A673 (cell line): Measurements from ENCODE around the gene SGCG. TPM values are rescaled to one million over a fixed set of nuclear protein-coding genes. Genes with fewer than 3 reads are reported as not detected.

Experiments used
- BruUV-seq: library from RNA; stranded (reverse); fragments of 400-500 nt; replicated peaks from 2 replicates; lab custom pipeline; 2021; lab: Mats Ljungman, UMichigan
- CTCF ChIA-PET: fragments of 300-600 bp; sonication (Branson Sonifier 250); formaldehyde crosslinking; loops from one replicate; lab custom pipeline; 2022; ENCODE audit warnings: antibody characterized with exemption; lab: Charles Lee
- POLR2A ChIA-PET: fragments of 300-600 bp; sonication (Branson Sonifier 250); formaldehyde crosslinking; loops from one replicate; lab custom pipeline; 2022; ENCODE audit warnings: antibody characterized with exemption; ENCODE audit not compliant: low non-redundant PET; lab: Charles Lee
- DNase-seq: peaks from one replicate; pipeline ENCODE4 v3.0.0-alpha.2; 2015; ENCODE audit warnings: low spot score
- H3K27ac ChIP-seq: fragments of 200-600 bp; sonication (generic); 2 replicates; pipeline ENCODE4 v1.5.1; 2016; ENCODE audit warnings: mixed run types, low read depth, mild to moderate bottlenecking, mixed read lengths, antibody characterized with exemption, low read length; ENCODE audit not compliant: poor library complexity, severe bottlenecking
- H3K27me3 ChIP-seq: fragments of 200-600 bp; sonication (generic); replicated peaks from 2 replicates; pipeline ENCODE4 v1.6.1; 2017; ENCODE audit warnings: mixed run types, low read depth, mild to moderate bottlenecking, mixed read lengths, antibody characterized with exemption, low read length; ENCODE audit not compliant: insufficient read depth, poor library complexity
- H3K36me3 ChIP-seq: fragments of 200-600 bp; sonication (generic); 2 replicates; pipeline ENCODE4 v1.6.1; 2016; ENCODE audit warnings: mixed run types, mild to moderate bottlenecking, mixed read lengths, antibody characterized with exemption, low read length; ENCODE audit not compliant: insufficient read depth, poor library complexity, severe bottlenecking
- H3K4me1 ChIP-seq: fragments of 200-600 bp; sonication (generic); 2 replicates; pipeline ENCODE4 v1.6.1; 2017; ENCODE audit warnings: mixed run types, mild to moderate bottlenecking, mixed read lengths, antibody characterized with exemption, low read length; ENCODE audit not compliant: insufficient read depth, poor library complexity, severe bottlenecking
- H3K4me3 ChIP-seq: fragments of 200-600 bp; sonication (generic); 2 replicates; pipeline ENCODE4 v1.5.1; 2016; ENCODE audit warnings: low read depth, mixed run types, mild to moderate bottlenecking, mixed read lengths, low read length; ENCODE audit not compliant: poor library complexity, severe bottlenecking
- H3K9me3 ChIP-seq: fragments of 200-600 bp; sonication (generic); 2 replicates; pipeline ENCODE4 v1.6.1; 2016; ENCODE audit warnings: mixed run types, low read depth, mild to moderate bottlenecking, mixed read lengths, antibody characterized with exemption, low read length; ENCODE audit not compliant: poor library complexity, severe bottlenecking
- EZH2 ChIP-seq: fragments of 200-600 bp; sonication (generic); IDR thresholded peaks from 2 replicates; pipeline ENCODE4 v1.6.1; 2017; ENCODE audit warnings: borderline replicate concordance, low read depth, mild to moderate bottlenecking, mixed read lengths, antibody characterized with exemption, low read length; ENCODE audit not compliant: poor library complexity, severe bottlenecking
- intact Hi-C: fragments of 100-400 bp; cut with micrococcal nuclease; formaldehyde crosslinking; loops from one replicate; pipeline ENCODE4 v1.10.0; 2022; ENCODE audit not compliant: unreplicated experiment
- total RNA-seq: library from RNA; stranded (reverse); gene quantifications from 2 replicates; pipeline ENCODE4 v1.2.3, GENCODE V29; 2021
- TF ChIP-seq, protein P1 (sequence below): fragments of 300-800, 200-600 bp; sonication (generic); conservative IDR thresholded peaks from 2 replicates; pipeline ENCODE4 v1.5.1; 2017; ENCODE audit warnings: low read depth, mild to moderate bottlenecking, antibody characterized with exemption, low read length, moderate library complexity, mixed read lengths

Gene SGCG
- total RNA-seq, 1 experiment from 2014 or later: 0.88 TPM

GRCh38 chr13:23201870-23202269 is 21.1 kb downstream of the SGCG start:
- no peaks in the 10 kb centered on the region for H3K36me3 ChIP-seq
- no peak overlapping the region for H3K27ac ChIP-seq
- no peak overlapping the region for H3K4me3 ChIP-seq
- peaks cover 7% of the 10 kb centered on the region for H3K9me3 ChIP-seq
- DNase-seq: no peak
- intact Hi-C loops: no loop called here
- no TSS peak for BruUV-seq
- H3K4me1 ChIP-seq: no peaks in the 10 kb centered on the region
- CTCF ChIA-PET: no interaction called here
- H3K27me3 ChIP-seq: no peaks in the 10 kb centered on the region
- POLR2A ChIA-PET: no interaction called here
- TF ChIP-seq, protein P1, sequence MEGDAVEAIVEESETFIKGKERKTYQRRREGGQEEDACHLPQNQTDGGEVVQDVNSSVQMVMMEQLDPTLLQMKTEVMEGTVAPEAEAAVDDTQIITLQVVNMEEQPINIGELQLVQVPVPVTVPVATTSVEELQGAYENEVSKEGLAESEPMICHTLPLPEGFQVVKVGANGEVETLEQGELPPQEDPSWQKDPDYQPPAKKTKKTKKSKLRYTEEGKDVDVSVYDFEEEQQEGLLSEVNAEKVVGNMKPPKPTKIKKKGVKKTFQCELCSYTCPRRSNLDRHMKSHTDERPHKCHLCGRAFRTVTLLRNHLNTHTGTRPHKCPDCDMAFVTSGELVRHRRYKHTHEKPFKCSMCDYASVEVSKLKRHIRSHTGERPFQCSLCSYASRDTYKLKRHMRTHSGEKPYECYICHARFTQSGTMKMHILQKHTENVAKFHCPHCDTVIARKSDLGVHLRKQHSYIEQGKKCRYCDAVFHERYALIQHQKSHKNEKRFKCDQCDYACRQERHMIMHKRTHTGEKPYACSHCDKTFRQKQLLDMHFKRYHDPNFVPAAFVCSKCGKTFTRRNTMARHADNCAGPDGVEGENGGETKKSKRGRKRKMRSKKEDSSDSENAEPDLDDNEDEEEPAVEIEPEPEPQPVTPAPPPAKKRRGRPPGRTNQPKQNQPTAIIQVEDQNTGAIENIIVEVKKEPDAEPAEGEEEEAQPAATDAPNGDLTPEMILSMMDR: no peak
- no peak for TF ChIP-seq EZH2

DNA sequence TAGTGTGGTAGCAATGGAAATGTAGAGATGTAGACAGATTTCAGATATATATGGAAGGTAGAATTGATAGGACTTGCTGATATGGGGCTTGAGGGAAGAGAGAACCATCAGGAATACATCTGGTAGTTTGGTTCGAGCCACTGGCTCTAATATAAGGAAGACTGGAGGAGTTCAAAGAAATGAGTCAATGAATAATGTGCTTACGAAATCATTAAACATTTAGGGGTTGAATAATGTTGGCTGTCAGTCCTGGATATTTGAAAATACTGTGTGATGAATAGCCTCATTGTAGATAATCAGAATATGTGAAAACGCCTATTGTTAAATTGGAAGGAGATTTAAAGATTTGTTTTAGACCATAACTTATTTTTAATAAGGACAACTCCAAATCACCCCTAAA is 21.6 kb downstream of the SGCG start:
- intact Hi-C loops: no loop called here
- BruUV-seq: no TSS peak
- H3K9me3 ChIP-seq: peaks cover 9% of the 10 kb centered on the region
- no peak overlapping the region for H3K27ac ChIP-seq
- no peaks in the 10 kb centered on the region for H3K27me3 ChIP-seq
- H3K4me3 ChIP-seq: no peak overlapping the region
- ChIA-PET POLR2A (no interaction called here), CTCF (no interaction called here)
- H3K36me3 ChIP-seq: no peaks in the 10 kb centered on the region
- no peaks in the 10 kb centered on the region for H3K4me1 ChIP-seq
- no peak for DNase-seq
- TF ChIP-seq, protein P1: no peak
- no peak for TF ChIP-seq EZH2

GRCh38 chr13:23203516-23203915 is 22.7 kb downstream of the SGCG start:
- no peaks in the 10 kb centered on the region for H3K36me3 ChIP-seq
- H3K4me3 ChIP-seq: no peak overlapping the region
- CTCF ChIA-PET: no interaction called here
- POLR2A ChIA-PET: no interaction called here
- TF ChIP-seq EZH2: no peak
- TF ChIP-seq, protein P1: no peak
- no peak overlapping the region for H3K27ac ChIP-seq
- intact Hi-C loops: no loop called here
- H3K27me3 ChIP-seq: no peaks in the 10 kb centered on the region
- DNase-seq: no peak
- H3K4me1 ChIP-seq: no peaks in the 10 kb centered on the region
- BruUV-seq: no TSS peak
- peaks cover 9% of the 10 kb centered on the region for H3K9me3 ChIP-seq
